ENCODE results near the gene MYO15B.

The MYO15B gene

DNA sequence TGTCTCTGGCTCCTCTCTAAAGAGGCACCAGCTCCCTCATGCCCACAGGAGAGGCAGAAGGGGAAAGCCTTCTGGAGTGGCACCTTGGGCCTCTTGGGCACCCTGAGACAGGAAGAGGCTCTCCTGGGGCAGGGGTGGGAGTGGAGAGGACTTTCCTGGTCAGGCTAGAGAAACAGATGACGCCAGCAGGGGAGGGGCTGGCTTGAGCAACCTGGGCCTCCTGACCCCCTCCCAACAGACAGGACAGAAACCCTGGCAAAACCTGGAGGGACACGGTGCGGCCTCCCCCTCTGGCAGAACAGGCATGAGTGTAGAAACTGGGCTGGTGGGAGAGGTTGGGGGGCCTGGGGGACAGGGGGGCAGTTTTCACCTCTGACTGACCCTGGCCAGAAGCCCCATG is 51.7 kb downstream of the MYO15B start:
- no peaks in the 10 kb centered on the region for H3K27me3 ChIP-seq (ENCODE audit: insufficient read depth, low read depth, severe bottlenecking)
- TF ChIP-seq, protein P1, sequence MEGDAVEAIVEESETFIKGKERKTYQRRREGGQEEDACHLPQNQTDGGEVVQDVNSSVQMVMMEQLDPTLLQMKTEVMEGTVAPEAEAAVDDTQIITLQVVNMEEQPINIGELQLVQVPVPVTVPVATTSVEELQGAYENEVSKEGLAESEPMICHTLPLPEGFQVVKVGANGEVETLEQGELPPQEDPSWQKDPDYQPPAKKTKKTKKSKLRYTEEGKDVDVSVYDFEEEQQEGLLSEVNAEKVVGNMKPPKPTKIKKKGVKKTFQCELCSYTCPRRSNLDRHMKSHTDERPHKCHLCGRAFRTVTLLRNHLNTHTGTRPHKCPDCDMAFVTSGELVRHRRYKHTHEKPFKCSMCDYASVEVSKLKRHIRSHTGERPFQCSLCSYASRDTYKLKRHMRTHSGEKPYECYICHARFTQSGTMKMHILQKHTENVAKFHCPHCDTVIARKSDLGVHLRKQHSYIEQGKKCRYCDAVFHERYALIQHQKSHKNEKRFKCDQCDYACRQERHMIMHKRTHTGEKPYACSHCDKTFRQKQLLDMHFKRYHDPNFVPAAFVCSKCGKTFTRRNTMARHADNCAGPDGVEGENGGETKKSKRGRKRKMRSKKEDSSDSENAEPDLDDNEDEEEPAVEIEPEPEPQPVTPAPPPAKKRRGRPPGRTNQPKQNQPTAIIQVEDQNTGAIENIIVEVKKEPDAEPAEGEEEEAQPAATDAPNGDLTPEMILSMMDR (IDR thresholded peaks at IDR 0.05; ENCODE audit: low read depth, low read length), result no peak
- peaks cover 10% of the 10 kb centered on the region for H3K36me3 ChIP-seq
- no peak overlapping the region for H3K27ac ChIP-seq
- no peaks in the 10 kb centered on the region for H3K9me3 ChIP-seq (ENCODE audit: severe bottlenecking)
- no peak overlapping the region for H3K4me3 ChIP-seq (ENCODE audit: low read depth, low read length)
- DNase-seq, result no peak

DNA sequence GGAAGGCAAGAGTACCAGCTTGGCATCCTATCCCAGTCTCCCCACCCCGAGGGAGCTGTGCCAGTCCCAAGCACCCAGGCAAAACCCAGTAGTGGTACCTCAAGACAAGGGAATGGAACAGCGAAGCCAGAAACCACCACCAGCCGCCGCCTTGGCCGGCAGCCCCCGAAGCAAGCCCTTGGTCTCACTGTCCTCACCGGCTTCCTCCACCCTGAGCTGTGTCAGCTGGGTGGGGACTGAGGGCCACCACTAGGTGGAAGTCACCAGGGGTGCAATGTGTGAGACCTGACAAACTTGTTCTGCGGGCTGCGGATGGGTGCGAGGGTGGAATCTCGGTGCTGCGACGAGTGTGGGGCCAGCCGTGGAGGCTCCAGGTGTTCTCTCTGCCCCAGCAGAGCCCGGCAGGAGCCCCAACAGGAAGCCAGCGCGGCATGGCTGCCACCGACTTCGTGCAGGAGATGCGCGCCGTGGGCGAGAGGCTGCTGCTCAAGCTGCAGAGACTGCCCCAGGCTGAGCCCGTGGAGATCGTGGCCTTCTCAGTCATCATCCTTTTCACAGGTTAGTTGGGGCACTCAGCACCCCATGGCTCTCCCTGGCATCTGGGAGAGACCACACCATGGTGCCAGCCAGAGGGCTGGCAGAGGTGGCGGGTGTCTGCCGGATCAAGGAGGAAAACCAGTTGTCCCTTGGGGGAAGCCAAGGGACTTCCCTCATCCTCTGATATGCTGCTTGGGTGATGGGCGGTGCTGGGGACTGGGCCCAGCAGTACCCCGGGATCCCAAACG is 52.4 kb downstream of the MYO15B start:
- no peak overlapping the region for H3K4me3 ChIP-seq (ENCODE audit: low read depth, low read length)
- peaks cover 11% of the 10 kb centered on the region for H3K36me3 ChIP-seq
- TF ChIP-seq, protein P1 (IDR thresholded peaks at IDR 0.05; ENCODE audit: low read depth, low read length), result no peak
- H3K9me3 ChIP-seq (ENCODE audit: severe bottlenecking), result no peaks in the 10 kb centered on the region
- H3K27me3 ChIP-seq (ENCODE audit: insufficient read depth, low read depth, severe bottlenecking), result no peaks in the 10 kb centered on the region
- H3K27ac ChIP-seq, result no peak overlapping the region
- DNase-seq, result no peak

DNA sequence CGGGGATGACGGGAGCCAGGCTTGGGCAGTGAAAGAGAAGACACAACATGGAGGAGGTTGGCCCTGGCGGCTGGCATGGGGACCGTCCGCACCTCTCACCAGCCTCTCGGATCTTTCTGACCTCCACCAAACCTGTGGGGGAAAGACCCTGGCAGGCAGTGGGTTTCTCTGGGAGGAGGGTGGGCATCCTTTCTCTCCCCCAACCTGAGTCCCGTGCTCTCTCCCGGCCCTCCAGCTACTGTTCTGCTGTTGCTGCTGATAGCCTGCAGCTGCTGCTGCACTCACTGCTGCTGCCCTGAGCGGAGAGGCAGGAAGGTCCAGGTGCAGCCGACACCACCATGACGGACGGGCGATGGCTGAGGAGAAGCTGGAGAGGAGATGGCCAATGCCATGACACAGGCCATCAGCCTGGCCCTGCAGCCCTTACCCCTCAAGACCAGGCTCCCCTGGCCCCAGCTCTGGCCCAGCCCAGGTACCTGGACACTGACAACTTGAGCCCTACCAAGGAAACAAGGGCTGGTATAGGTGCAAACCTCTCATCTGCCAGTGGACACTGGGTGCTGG is 53.0 kb downstream of the MYO15B start:
- TF ChIP-seq, protein P1 (IDR thresholded peaks at IDR 0.05; ENCODE audit: low read depth, low read length), result no peak
- Histone ChIP-seq H3K27me3 (ENCODE audit: insufficient read depth, low read depth, severe bottlenecking) (no peaks in the 10 kb centered on the region), H3K9me3 (ENCODE audit: severe bottlenecking) (no peaks in the 10 kb centered on the region), H3K36me3 (peaks cover 15% of the 10 kb centered on the region), H3K27ac (no peak overlapping the region), H3K4me3 (ENCODE audit: low read depth, low read length) (no peak overlapping the region)
- DNase-seq, result no peak

DNA sequence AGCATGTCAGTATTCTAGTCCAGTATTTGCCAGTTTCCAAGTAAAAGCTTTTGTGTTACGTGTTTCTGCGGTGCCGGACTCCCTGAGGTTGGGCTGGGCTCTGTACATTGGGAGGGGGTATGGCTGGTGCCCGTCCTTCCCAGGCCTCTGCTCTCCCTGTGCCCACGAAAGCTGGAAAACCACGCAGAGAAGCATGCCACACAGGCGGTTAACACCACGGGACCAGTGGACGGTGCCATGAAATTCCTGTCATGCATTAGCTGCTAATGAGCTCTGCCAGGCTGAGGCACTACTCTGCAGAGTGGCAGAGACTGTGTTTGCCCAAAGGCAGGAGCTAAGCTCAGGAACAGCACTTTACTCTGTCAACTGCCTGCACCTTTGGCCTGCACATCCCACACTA is 53.7 kb downstream of the MYO15B start:
- TF ChIP-seq, protein P1 (IDR thresholded peaks at IDR 0.05; ENCODE audit: low read depth, low read length), result no peak
- DNase-seq, result no peak
- no peak overlapping the region for H3K4me3 ChIP-seq (ENCODE audit: low read depth, low read length)
- peaks cover 15% of the 10 kb centered on the region for H3K36me3 ChIP-seq
- H3K27me3 ChIP-seq (ENCODE audit: insufficient read depth, low read depth, severe bottlenecking), result no peaks in the 10 kb centered on the region
- H3K27ac ChIP-seq, result no peak overlapping the region
- no peaks in the 10 kb centered on the region for H3K9me3 ChIP-seq (ENCODE audit: severe bottlenecking)

DNA sequence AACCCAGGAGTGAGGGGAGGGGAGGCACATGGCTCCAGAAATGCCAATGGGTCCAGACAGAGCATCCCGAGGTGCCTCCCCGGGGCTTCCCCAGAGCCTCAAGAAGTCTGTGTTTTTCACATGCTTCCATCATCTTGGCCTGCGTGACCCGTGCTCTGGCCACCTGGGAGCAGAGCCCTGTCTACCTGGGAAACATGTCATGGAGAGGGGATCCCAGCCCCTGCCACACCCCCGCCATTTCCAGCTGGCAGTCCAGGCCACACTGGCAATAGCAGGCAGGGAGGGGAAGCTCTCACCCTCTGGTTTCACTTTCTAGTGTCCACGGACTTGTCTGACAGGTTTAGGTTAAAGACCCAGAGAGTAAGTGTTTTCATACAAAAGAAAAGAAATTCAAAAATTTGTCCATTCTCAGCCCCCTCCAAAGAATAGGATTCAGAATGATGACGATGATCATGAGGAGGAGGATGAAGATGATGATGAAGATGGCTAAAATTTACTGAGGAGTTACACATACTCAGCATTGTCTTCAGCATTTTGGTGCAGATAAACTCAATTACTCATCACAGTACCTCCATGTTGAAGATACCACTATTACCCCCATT is 54.7 kb downstream of the MYO15B start:
- DNase-seq, result no peak
- H3K27ac ChIP-seq, result no peak overlapping the region
- H3K27me3 ChIP-seq (ENCODE audit: insufficient read depth, low read depth, severe bottlenecking), result no peaks in the 10 kb centered on the region
- H3K36me3 ChIP-seq, result peaks cover 15% of the 10 kb centered on the region
- TF ChIP-seq, protein P1 (IDR thresholded peaks at IDR 0.05; ENCODE audit: low read depth, low read length), result no peak
- no peaks in the 10 kb centered on the region for H3K9me3 ChIP-seq (ENCODE audit: severe bottlenecking)
- H3K4me3 ChIP-seq (ENCODE audit: low read depth, low read length), result no peak overlapping the region

Data from WERI-Rb-1 (cell line).